ENCODE measurements around the gene FAM131B. TPM values are rescaled to one million over a fixed set of nuclear protein-coding genes. Genes with fewer than 3 reads are reported as not detected.

Gene FAM131B
- total RNA-seq, 1 donor from 2014 or later, result 0.48 TPM

DNA sequence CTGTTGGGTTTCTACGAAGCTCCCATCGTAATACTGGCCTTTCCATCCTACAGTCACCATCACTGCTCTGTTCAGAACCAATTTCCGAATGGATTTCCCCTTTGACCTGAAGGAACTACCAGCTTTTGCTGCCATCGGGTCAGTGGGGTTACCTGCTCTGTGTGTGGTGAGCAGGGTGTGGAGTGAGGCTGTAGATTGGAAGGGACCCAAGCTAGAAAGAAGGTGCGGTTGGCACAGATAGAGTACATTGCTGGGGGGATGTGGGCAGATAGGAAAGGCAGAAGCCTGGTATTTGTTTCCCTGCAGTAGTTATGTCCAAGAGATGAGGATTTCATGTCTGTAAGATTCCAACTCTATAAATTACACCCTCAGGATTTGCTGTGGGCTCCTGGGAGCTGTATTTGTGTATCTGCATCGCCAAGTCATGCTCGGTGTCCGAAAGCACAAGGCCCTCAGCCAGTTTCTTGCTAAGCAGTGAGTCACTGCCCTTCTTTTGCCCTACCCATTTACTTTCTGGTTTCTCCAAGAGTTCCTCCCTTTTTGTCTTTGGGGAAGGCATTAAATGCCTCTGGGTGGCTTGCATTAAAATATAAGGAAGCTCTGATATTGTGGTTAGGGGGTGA is 31.2 kb downstream of the FAM131B start:
- intact Hi-C loops (cut with micrococcal nuclease), result no loop called here

DNA sequence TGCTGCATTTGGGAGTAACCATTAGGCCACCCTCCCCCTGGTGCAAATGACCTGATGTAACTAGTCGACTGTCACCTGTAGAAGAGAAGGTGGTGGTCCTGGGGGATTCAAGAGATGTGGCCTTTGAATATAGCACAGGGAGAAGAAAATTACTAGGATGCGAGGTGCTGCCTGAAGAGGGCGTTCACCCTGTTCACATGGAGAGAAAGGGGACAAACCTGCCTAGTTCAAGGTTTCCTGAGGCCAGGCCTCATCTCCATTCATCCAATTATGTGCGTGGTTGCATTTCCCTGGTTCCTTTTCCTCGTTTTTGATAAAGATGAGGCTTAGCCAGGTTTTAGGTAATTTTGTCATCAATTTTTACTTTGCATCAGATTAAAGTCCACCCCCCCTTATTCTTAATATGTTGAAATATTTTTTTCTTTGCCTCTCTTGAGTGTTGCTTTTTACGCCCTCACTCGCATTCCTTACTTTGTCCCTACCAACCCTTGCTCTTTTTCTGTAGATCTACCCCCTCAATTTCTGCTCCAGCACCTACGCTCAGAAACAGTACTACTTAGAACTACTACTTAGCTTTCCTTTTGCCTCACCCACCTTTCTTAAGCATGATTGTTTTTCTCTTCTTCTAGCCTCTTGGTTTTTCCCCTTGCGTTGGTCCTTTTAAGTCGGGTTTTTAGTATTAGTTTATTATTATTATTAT is 32.9 kb downstream of the FAM131B start:
- intact Hi-C loops (cut with micrococcal nuclease), result no loop called here

DNA sequence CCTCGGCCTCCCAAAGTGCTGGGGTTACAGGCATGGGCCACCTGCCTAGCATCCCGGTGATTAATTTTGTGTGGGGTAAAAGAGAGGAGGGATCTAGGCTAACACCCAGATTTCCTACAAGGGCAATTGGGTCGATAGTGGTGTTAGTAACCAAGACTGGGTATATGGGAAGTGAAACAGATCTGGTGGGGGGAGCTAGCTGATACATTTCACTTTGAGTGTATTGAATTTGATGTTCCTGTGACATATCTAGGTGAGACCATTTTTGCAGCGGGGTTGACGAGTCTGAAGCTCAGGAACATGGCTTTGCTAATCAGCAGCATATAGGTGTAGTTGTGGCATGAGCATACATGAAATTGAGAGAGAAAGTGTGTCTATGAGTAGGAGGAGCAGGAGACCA is 34.6 kb downstream of the FAM131B start:
- intact Hi-C loops (cut with micrococcal nuclease), result no loop called here

DNA sequence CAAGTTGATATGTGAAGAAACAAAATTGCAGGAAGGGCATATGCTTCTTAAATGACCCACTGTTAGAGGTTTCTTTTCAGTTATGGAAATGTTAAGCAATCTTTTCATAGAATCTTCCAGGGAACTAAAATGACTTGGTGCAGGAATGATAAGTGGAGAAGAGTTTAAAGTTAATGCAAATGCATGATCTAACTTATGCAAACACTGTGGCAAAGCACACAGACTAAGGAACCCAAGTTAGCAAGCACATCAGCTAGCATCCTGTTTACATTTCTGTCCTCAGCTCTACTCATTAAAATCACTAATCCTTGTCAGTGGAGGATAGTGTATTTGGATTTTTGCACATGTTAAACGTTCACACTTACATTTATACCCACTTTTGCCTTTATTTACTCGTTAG is 37.3 kb downstream of the FAM131B start:
- intact Hi-C loops (cut with micrococcal nuclease), result no loop called here

DNA sequence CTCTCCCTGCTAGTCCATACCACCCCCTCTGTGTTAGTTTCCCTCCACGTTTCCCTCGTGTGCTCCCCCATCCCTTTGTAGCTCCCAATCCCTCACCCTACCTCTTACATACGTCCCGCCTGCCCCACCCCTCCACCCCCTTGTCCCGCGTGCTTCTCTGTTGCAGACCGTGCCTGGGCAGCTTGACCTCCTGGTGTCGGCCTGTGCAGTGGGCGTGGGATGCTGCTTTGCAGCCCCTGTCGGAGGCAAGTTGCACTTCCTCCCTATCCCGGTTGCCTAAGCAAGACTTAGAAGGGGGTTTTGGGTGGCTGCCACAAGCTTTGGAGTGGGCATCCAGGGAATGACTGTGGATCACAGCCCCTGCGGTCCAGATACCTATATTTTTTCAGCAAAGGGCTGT is 38.9 kb downstream of the FAM131B start:
- intact Hi-C loops (cut with micrococcal nuclease), result no loop called here

DNA sequence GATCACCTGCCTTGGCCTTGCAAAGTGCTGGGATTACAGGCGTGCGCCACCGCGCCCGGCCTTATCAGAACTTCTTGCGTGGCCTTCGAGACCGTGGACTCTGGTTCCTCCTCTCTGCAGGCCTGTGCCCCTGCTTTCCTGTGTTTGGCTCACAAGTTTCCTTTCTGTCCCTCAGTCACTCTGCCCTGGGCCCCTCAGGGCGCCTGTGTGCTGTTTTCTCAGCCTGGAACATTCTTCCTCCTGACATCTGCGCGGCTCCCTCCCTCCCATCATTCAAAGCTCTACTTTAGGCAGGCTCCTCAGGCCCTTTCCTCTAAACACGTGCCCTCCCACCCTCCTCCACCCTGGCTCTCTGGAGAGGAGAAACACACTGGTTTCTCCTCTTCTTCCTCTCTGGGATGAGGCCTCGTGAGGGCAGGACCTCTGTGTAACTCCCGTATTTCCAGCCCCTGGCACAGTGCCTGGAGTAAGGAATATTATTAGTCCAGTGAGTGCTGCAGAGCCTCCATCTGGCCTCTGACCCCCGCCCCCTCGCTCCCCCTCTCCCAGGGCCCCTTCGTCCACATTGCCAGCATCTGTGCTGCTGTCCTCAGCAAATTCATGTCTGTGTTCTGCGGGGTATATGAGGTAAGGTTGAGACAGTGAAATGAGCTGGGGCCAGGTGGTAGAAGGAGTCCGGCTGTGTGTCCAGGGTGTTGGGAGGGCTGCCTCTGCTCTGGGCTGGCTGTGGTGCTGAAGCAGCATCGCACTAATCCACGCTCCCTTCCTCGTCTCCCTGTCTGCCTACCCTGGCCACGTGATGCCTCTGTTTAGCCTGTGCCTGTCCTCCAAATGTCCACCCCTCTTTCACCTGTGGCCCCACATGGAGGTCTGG is 39.5 kb downstream of the FAM131B start:
- intact Hi-C loops (cut with micrococcal nuclease), result no loop called here

DNA sequence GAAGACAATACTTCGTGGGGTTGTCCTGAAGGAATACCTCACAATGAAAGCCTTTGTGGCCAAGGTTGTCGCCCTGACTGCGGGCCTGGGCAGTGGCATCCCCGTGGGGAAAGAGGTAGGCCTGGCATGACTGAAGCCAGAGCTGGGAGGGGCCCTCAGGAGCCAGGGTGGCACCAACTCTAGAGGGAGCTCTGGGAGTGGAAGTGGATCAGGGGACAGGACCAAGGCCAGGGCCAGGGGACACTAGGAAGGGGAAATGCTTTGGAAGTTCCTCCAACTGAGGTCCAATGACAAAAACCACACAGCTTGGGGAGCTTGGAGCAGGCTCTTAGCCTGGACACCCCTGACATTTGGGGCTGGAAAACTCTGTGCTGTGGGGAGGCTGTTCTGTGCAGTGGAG is 40.8 kb downstream of the FAM131B start:
- intact Hi-C loops (cut with micrococcal nuclease), result no loop called here

DNA sequence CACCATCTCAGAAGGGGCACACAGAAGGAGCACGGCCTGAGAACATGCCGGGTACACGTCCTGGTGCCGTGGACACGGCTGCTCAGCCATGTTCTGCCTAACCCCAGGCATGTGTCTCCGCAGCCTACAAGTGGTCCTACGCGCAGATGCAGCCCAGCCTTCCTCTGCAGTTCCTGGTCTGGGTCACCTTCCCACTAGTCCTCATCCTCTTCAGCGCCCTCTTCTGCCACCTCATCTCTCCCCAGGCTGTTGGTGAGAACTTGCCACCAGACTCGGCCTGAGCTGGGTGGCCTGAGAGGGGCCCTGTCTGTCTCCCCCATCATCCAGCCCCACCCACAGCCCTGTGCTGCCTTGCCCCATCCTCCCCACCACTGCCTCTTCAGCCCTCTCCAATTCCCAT is 41.3 kb downstream of the FAM131B start:
- intact Hi-C loops (cut with micrococcal nuclease), result no loop called here

DNA sequence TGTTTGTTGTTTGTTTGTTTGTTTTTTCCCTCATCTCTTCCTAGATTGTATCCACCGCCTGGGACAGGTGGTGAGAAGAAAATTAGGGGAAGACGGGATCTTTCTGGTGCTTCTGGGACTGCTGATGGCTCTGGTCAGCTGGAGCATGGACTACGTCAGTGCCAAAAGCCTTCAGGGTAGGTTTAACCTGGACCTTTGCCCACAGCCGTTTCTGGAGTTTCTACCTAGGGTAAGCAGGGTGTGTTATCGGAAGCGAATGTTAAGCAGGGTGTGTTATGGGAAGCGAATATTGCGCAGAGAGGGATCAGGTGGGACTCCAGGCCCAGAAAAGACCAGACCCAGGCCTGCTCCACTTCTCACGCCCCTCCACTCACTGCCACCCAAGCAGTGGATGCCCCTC is 41.9 kb downstream of the FAM131B start:
- intact Hi-C loops (cut with micrococcal nuclease), result no loop called here

DNA sequence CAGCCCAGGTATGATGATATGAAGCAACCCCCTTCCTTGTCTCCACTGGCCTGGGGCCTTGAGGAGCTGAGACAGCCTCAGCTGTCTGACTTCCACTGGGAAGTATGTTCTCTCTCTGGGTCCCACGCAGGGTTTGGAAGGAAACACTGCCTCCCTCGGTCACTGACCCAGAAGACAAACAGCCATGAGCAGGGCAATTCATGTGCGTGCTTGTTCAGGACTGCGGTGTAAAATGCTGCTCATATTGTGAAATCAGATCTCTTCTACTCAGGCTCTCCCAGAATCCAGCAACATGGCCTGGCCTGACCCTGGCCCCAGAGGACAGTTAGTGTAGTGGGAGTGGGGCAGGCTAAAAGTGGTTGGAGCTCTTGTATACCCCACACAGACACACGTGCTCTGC is 43.9 kb downstream of the FAM131B start:
- intact Hi-C loops (cut with micrococcal nuclease), result no loop called here

DNA sequence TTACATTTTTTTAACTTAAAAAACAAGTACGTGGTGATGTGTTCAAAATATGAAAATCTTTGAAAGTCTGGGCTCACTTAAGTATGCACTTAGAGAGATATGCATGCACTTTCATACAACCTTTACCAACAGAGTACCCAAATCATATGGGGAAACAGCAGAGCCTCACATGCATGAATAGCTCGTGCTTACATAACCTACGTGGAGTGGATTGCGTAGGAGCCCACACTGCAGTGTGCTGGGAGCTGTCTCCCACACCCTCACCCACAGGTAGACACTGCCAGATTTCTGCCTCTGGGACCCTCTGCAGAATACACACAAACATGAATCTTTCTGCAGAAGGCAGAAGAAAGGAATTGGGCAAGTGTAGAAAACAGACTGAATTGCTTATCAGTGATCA is 46.0 kb downstream of the FAM131B start:
- intact Hi-C loops (cut with micrococcal nuclease), result no loop called here

DNA sequence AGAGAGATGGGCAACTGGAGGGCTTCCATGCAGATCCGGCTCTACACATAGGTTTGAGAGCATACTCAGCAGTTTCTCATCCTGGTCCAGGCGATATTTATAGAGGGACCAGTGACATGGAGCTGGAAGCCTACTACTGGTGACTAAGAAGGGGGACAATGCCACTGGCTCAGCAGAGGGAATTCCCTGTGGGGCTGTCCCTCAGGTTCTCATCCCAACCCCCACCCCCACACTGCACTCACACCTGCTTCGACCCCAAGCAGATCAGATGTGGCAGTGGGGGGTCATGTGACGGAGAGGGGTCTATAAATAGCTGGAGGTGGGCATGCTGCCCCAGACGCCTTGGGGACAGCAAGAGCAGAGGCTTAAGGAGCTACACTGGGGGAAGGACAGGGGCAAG is 46.7 kb downstream of the FAM131B start, which contains the start of gene CLCN1:
Gene CLCN1, plus strand, starts transcription at position 336 of the 400 bp plus-strand sequence. CDS start 102 bp downstream, outside the sequence.
- intact Hi-C loops (cut with micrococcal nuclease), result no loop called here

DNA sequence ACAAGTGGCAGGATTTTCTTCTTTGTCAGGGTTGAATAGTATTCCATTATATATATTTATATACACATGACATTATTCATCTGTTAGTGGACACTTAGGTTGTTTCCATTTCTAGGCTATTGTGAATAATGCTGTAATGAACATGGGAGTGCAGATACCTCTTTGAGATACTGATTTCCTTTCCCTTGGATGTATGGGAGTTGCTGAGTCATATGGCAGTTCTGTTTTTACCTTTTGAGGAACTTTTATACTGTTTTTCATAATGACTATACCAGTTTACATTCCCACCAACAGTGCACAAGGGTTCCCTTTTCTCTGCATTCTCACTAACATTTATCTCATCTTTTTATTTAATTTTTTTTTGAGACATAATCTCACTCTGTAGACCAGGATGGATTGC is 48.4 kb downstream of the FAM131B start:
- intact Hi-C loops (cut with micrococcal nuclease), result no loop called here

DNA sequence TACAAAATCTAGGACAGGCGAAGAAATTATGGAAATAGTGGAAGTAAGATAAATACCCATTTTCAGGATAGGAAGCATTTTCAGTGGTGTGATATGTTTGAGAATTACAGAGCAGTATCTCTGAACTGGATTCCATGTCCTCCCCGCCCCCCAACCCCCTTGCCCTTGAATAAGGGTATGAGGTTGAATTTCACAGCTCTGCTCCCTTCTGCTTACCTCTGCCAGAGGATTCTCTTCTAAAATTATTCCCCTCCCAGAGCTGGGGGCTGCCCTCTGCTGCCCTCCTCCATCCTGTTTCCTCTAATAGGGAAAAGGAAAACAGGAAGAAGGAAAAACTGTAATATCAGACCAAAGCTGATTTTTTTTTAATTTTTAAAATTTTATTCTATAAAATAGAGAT is 53.9 kb downstream of the FAM131B start:
- intact Hi-C loops (cut with micrococcal nuclease), result loop anchor here (5.0 to 10.0 kb wide), 2 partner anchors 39 to 304 kb away; no protein-coding TSS in a partner anchor

DNA sequence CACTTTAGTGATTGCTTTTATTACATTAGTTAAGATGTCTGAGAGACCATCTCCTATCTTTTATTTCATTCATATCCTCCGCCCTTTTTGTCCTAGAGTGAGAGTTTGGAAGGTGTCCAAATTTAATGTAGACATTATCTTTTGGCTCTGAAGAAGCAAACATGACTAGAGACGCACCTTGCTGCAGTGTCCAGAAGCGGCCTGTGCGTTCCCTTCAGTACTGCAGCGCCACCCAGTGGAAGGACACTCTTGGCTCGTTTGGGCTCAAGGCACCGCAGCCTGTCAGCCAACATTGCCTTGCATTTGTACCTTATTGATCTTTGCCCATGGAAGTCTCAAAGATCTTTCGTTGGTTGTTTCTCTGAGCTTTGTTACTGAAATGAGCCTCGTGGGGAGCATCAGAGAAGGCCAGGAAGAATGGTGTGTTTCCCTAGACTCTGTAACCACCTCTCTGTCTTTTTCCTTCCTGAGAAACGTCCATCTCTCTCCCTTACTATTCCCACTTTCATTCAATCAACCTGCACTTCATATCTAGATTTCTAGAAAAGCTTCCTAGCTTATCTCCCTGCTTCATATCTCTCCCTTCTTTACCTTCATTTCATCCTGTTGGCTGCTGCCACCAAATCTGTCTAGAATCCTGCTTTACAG is 57.0 kb downstream of the FAM131B start:
- intact Hi-C loops (cut with micrococcal nuclease), result loop anchor here (1.0 to 10.0 kb wide), 3 partner anchors 42 to 301 kb away; no protein-coding TSS in a partner anchor

DNA sequence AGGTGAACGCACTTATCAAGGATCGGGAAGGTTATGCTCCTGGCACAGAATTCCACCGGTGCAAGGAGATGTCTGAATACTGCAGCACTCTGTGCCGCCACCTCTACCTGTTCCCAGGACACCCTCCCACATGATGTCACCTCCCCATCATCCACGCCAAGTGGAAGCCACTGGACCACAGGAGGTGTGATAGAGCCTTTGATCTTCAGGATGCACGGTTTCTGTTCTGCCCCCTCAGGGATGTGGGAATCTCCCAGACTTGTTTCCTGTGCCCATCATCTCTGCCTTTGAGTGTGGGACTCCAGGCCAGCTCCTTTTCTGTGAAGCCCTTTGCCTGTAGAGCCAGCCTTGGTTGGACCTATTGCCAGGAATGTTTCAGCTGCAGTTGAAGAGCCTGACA is 57.6 kb downstream of the FAM131B start:
- intact Hi-C loops (cut with micrococcal nuclease), result loop anchor here (1.0 to 10.0 kb wide), 4 partner anchors 42 to 300 kb away; no protein-coding TSS in a partner anchor

DNA sequence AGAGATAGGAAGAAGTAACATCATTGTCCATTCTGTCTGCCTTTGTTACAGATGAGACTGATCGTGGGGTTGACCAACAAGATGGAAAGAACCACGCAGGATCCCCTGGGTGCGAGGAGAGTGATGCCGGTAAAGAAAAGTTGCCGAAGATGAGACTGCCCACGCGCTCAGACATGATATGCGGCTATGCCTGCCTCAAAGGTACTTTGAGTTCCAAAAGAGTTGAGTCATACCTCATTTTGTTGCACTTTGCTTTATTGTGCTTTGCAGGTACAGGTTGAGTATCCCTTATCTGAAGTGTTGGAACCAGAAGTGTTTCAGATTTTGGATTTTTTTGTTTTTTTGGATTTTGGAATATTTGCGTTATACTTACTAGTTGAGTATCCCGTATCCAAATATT is 58.8 kb downstream of the FAM131B start:
- intact Hi-C loops (cut with micrococcal nuclease), result loop anchor here (5.0 to 10.0 kb wide), 2 partner anchors 114 to 299 kb away; no protein-coding TSS in a partner anchor
